ENCODE results near the gene SLC39A11.

GRCh38 chr17:72795941-72796340 lies 296.5 kb downstream of the SLC39A11 start:
- TF ChIP-seq CTCF (IDR thresholded peaks at IDR 0.05) = no peak
- no peak for TF ChIP-seq POLR2AphosphoS5 (IDR thresholded peaks at IDR 0.05)
